H9 (cell line): ENCODE measurements around the gene CCDC82. TPM values are rescaled to one million over a fixed set of nuclear protein-coding genes. Genes with fewer than 3 reads are reported as not detected.

Experiments used
- DNase-seq: peaks from one replicate; pipeline ENCODE4 v3.0.0-alpha.2; 2017
- H2AFZ ChIP-seq: one replicate; pipeline ENCODE4 v1.6.1; 2013; ENCODE audit warnings: mild to moderate bottlenecking, low read length, control low read depth, moderate library complexity
- H2AK5ac ChIP-seq: 2 replicates; pipeline ENCODE4 v1.6.1; 2013; ENCODE audit warnings: low read length, control low read depth, mixed read lengths; ENCODE audit not compliant: insufficient read length
- H2BK120ac ChIP-seq: one replicate; pipeline ENCODE4 v1.6.1; 2013; ENCODE audit warnings: low read depth, mild to moderate bottlenecking, low read length, control low read depth, inconsistent platforms; ENCODE audit not compliant: poor library complexity, severe bottlenecking
- H2BK12ac ChIP-seq: 2 replicates; pipeline ENCODE4 v1.6.1; 2013; ENCODE audit warnings: low read length, control low read depth, mixed read lengths, low read depth; ENCODE audit not compliant: insufficient read length
- H2BK15ac ChIP-seq: 2 replicates; pipeline ENCODE4 v1.6.1; 2013; ENCODE audit warnings: low read depth, low read length, control low read depth
- H2BK20ac ChIP-seq: one replicate; pipeline ENCODE4 v1.6.1; 2013; ENCODE audit warnings: low read depth, mild to moderate bottlenecking, low read length, control low read depth, inconsistent platforms; ENCODE audit not compliant: poor library complexity, severe bottlenecking
- H2BK5ac ChIP-seq: 2 replicates; pipeline ENCODE4 v1.6.1; 2013; ENCODE audit warnings: low read length, control low read depth, mixed read lengths; ENCODE audit not compliant: insufficient read length
- H3K14ac ChIP-seq: 2 replicates; pipeline ENCODE4 v1.6.1; 2013; ENCODE audit warnings: low read length, control low read depth; ENCODE audit not compliant: insufficient read depth
- H3K18ac ChIP-seq: 2 replicates; pipeline ENCODE4 v1.6.1; 2013; ENCODE audit warnings: low read depth, mild to moderate bottlenecking, mixed read lengths, low read length, control low read depth; ENCODE audit not compliant: insufficient read length
- H3K23ac ChIP-seq: 2 replicates; pipeline ENCODE4 v1.6.1; 2013; ENCODE audit warnings: low read length, control low read depth, mixed read lengths, low read depth; ENCODE audit not compliant: insufficient read length
- H3K23me2 ChIP-seq: 2 replicates; pipeline ENCODE4 v1.6.1; 2013; ENCODE audit warnings: low read depth, mild to moderate bottlenecking, mixed read lengths, low read length, control low read depth; ENCODE audit not compliant: insufficient read length, poor library complexity, severe bottlenecking
- H3K27ac ChIP-seq: 2 replicates; pipeline ENCODE4 v1.5.1; 2013; ENCODE audit warnings: low read length, control low read depth, mixed read lengths, low read depth; ENCODE audit not compliant: insufficient read length
- H3K27me3 ChIP-seq: 2 replicates; pipeline ENCODE4 v1.6.1; 2013; ENCODE audit warnings: low read length, control low read depth, inconsistent platforms; ENCODE audit not compliant: insufficient read depth
- H3K4ac ChIP-seq: 2 replicates; pipeline ENCODE4 v1.6.1; 2013; ENCODE audit warnings: low read depth, mild to moderate bottlenecking, control low read depth, inconsistent platforms, low read length, moderate library complexity
- H3K4me1 ChIP-seq: 2 replicates; pipeline ENCODE4 v1.6.1; 2013; ENCODE audit warnings: low read length, control low read depth, inconsistent platforms; ENCODE audit not compliant: insufficient read depth
- H3K4me2 ChIP-seq: 2 replicates; pipeline ENCODE4 v1.6.1; 2013; ENCODE audit warnings: low read length, control low read depth, mixed read lengths; ENCODE audit not compliant: insufficient read length, insufficient read depth
- H3K56ac ChIP-seq: 2 replicates; pipeline ENCODE4 v1.6.1; 2013; ENCODE audit warnings: low read depth, mild to moderate bottlenecking, mixed read lengths, low read length, control low read depth; ENCODE audit not compliant: insufficient read length
- H3K79me1 ChIP-seq: 2 replicates; pipeline ENCODE4 v1.6.1; 2013; ENCODE audit warnings: low read depth, mild to moderate bottlenecking, moderate library complexity, low read length, control low read depth, inconsistent platforms; ENCODE audit not compliant: insufficient read depth, poor library complexity, severe bottlenecking
- H3K79me2 ChIP-seq: 2 replicates; pipeline ENCODE4 v1.6.1; 2013; ENCODE audit warnings: low read length, control low read depth, inconsistent platforms; ENCODE audit not compliant: insufficient read depth
- H3K9ac ChIP-seq: 2 replicates; pipeline ENCODE4 v1.6.1; 2013; ENCODE audit warnings: low read length, control low read depth, mixed read lengths; ENCODE audit not compliant: insufficient read length; ENCODE audit errors: extremely low read depth
- H3K9me3 ChIP-seq: one replicate; pipeline ENCODE4 v1.6.1; 2013; ENCODE audit warnings: low read depth, low read length, inconsistent platforms; ENCODE audit not compliant: control insufficient read depth
- H3T11ph ChIP-seq: one replicate; pipeline ENCODE4 v1.6.1; 2013; ENCODE audit warnings: mild to moderate bottlenecking, low read length, control low read depth, inconsistent platforms
- H4K20me1 ChIP-seq: one replicate; pipeline ENCODE4 v1.6.1; 2013; ENCODE audit not compliant: control insufficient read depth, insufficient read length, insufficient read depth
- H4K5ac ChIP-seq: 2 replicates; pipeline ENCODE4 v1.6.1; 2013; ENCODE audit warnings: low read depth, mild to moderate bottlenecking, mixed read lengths, low read length, control low read depth; ENCODE audit not compliant: insufficient read length
- H4K8ac ChIP-seq: replicated peaks from 2 replicates; pipeline ENCODE4 v1.6.1; 2013; ENCODE audit warnings: low read length, control low read depth, mixed read lengths, low read depth; ENCODE audit not compliant: insufficient read length
- H4K91ac ChIP-seq: 2 replicates; pipeline ENCODE4 v1.6.1; 2013; ENCODE audit warnings: low read depth, mild to moderate bottlenecking, moderate library complexity, mixed read lengths, low read length, control low read depth; ENCODE audit not compliant: insufficient read length
- H3K27ac Mint-ChIP-seq, 3 experiments: 2 replicates in 2 of 3; 3 replicates in 1 of 3; pipeline ENCODE4 v1.8.0; 2020 to 2021; ENCODE audit warnings: mixed read lengths in 3 of 3, mild to moderate bottlenecking in 1 of 3, moderate library complexity in 1 of 3
- H3K27me3 Mint-ChIP-seq: 2 replicates; pipeline ENCODE4 v1.8.0; 2021; ENCODE audit warnings: low read depth, mild to moderate bottlenecking, moderate library complexity, mixed read lengths
- H3K36me3 Mint-ChIP-seq, 3 experiments: 2 replicates in 2 of 3; 3 replicates in 1 of 3; pipeline ENCODE4 v1.8.0; 2020 to 2021; ENCODE audit warnings: low read depth in 3 of 3, mixed read lengths in 3 of 3; ENCODE audit not compliant: insufficient read depth in 1 of 3
- H3K4me1 Mint-ChIP-seq, 2 experiments: 2 replicates each; pipeline ENCODE4 v1.8.0; 2020; ENCODE audit warnings: mixed read lengths in 2 of 2
- H3K4me3 Mint-ChIP-seq, 2 experiments: 2 replicates in 1 of 2; 3 replicates in 1 of 2; pipeline ENCODE4 v1.8.0; 2020 to 2021; ENCODE audit warnings: mild to moderate bottlenecking in 2 of 2, mixed read lengths in 2 of 2, moderate library complexity in 1 of 2
- H3K9me3 Mint-ChIP-seq, 2 experiments: 2 replicates in 1 of 2; 3 replicates in 1 of 2; pipeline ENCODE4 v1.8.0; 2020; ENCODE audit warnings: mild to moderate bottlenecking in 2 of 2, mixed read lengths in 2 of 2, moderate library complexity in 1 of 2
- CTCF ChIP-seq: fragments of 200-600 bp; sonication (generic); conservative IDR thresholded peaks from 3 replicates; pipeline ENCODE4 v1.8.0; 2021; ENCODE audit warnings: antibody characterized with exemption, mild to moderate bottlenecking
- WGBS: extraction: QIAGEN DNeasy Blood & Tissue Kit; methylation state at CpG from one replicate; pipeline ENCODE4 v1.1.7; 2013; ENCODE audit warnings: missing lambda C conversion rate, low lambda C conversion rate, mixed read lengths; ENCODE audit not compliant: insufficient read length; ENCODE audit errors: extremely low coverage; 5-methylcytosine and 5-hydroxymethylcytosine counted together
- total RNA-seq: library from RNA; stranded (reverse); gene quantifications from 2 replicates; pipeline ENCODE4 v1.2.1, GENCODE V29; 2021

CCDC82 gene
- total RNA-seq, 1 experiment from 2014 or later, result 17.4 TPM

DNA sequence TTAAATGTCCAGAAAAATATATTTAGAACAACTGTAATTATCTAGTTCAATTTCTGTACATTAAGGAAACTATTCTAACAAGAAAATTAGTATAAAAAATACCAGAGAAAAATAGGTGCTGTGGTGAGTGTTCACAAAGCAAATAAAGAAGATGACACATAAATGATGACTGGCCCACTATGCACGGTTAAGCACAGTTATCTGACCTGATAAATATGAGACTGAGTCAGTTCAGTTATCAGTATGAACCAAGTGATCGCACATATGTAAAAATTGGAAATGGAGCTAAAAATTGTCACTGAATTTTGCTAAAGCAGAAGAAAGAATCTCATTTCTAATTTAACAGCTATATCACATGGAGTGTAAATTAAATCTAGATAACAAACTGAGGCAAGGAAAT, 27.9 kb downstream of the CCDC82 start:
- Histone ChIP-seq H3K4me1 (no peaks in the 10 kb centered on the region; the same call in 1 of the 2 replicates), H3K27ac (no peak overlapping the region), H3K79me2 (no peaks in the 10 kb centered on the region), H2BK120ac (no peak overlapping the region), H3K14ac (no peak overlapping the region), H3K27me3 (no peaks in the 10 kb centered on the region), H3K9me3 (no peaks in the 10 kb centered on the region), H2AFZ (no peak overlapping the region), H3K23ac (no peak overlapping the region), H2BK20ac (no peak overlapping the region), H2BK5ac (no peak overlapping the region), H3K56ac (no peak overlapping the region), H3K18ac (no peak overlapping the region), H4K5ac (no peak overlapping the region), H3K79me1 (no peaks in the 10 kb centered on the region), H2AK5ac (no peak overlapping the region), H4K91ac (no peak overlapping the region), H4K20me1 (no peaks in the 10 kb centered on the region), H3K9ac (no peak overlapping the region), H2BK15ac (no peak overlapping the region), H3K4ac (no peak overlapping the region), H3T11ph (no peak overlapping the region), H3K4me2 (no peak overlapping the region), H2BK12ac (no peak overlapping the region), H3K23me2 (no peaks in the 10 kb centered on the region), H4K8ac (no peak overlapping the region)
- H3K4me3 Mint-ChIP-seq, result no peak overlapping the region
- no peak for DNase-seq
- TF ChIP-seq CTCF, result no peak
- no CpG with 5 or more reads among the region's 2 CpGs for WGBS
- H3K9me3 Mint-ChIP-seq, result no peaks in the 10 kb centered on the region
- H3K4me1 Mint-ChIP-seq, result no peaks in the 10 kb centered on the region; a peak in 1 of 4 replicates
- H3K27ac Mint-ChIP-seq, result no peak overlapping the region
- H3K36me3 Mint-ChIP-seq, result peaks cover 0 to 8% (median 0%) of the 10 kb centered on the region in 3 experiments; a peak in 2 of 7 replicates
- H3K27me3 Mint-ChIP-seq, result no peaks in the 10 kb centered on the region
